HG02588 (cell line): Measurements from ENCODE around the gene HBA2.
"Not testable (repeated sequence)": the region's sequence is repeated elsewhere in the genome, so short reads cannot be mapped to it uniquely, and the experiment has no call there.

ENCODE experiments used
- ATAC-seq: cut with Tn5 transposase; IDR thresholded peaks from one replicate; pipeline ENCODE4 v1.9.1; 2021; ENCODE audit warnings: mild to moderate bottlenecking, moderate library complexity; ENCODE audit not compliant: unreplicated experiment

Gene HBA2

GRCh38 chr16:172374-172941 is at the start of gene HBA2:
Gene HBA2, plus strand, starts transcription at chr16:172876. Its CDS starts 37 bp downstream, at chr16:172913.
- not testable (repeated sequence) for ATAC-seq

GRCh38 chr16:123558-124350 is 48.9 kb upstream of the HBA2 start:
- not testable (repeated sequence) for ATAC-seq

- ATAC-seq, result no peak
Measured at GRCh38 chr16:125011-125410, 47.7 kb upstream of the HBA2 start.

- ATAC-seq, result no peak
Measured at GRCh38 chr16:129075-129474, 43.6 kb upstream of the HBA2 start.

GRCh38 chr16:130533-131173 is 42.0 kb upstream of the HBA2 start:
- ATAC-seq, result no peak

- no peak for ATAC-seq
Measured at GRCh38 chr16:132120-132519, 40.6 kb upstream of the HBA2 start.

DNA sequence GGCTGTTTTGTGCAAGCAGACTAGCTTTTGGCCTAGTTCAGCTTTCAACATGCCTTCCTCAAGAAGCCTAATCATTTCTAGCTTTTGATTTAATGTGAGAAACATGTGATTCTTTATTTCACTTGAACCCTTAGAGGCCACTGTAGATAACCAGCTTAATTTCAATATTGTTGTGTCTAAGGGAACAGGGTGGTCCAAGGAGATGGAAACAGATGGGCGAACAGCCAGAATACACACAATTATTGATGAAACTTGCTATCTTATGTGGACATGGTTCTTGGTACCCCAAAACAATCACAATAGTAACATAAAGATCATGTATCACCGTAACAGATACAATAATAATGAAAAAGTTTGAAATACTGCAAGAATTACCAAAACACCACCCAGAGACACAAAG is 39.0 kb upstream of the HBA2 start:
- no peak for ATAC-seq

- no peak for ATAC-seq
Measured at GRCh38 chr16:138049-138417, 34.6 kb upstream of the HBA2 start.

- ATAC-seq, result no peak
Measured at GRCh38 chr16:140175-140857, 32.4 kb upstream of the HBA2 start.

DNA sequence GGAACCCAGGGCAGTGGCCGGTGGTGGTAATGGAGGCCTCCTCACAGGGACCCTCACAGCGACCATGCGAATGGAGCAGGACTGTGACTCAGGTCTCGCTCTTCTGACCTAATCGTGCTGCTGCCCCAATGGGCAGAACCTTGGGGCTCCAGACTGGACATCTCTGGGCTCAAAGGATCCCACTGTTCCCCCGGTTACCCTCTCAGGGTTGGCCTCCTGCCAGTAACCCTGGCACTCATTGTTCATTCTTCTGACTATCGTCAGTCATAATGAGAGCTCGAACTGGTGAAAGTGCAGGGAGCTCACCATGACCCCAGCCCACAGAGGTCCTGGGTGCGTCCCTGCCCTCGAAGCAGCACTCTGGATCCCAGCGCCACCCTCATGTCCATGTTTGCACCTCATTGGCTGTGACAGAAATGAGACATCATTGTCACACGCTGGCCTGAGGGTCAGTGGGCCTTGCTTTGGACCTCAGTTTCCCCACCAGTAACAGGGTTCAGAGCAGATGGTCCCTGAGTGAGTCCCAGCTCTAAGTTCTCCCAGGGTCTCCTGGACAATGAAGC is 30.2 kb upstream of the HBA2 start:
- ATAC-seq, result no peak

- ATAC-seq, result no peak
Measured at GRCh38 chr16:143047-143446, 29.6 kb upstream of the HBA2 start.

GRCh38 chr16:143456-143855 is 29.2 kb upstream of the HBA2 start:
- no peak for ATAC-seq

- ATAC-seq, result no peak
Measured at GRCh38 chr16:144797-145252, 27.9 kb upstream of the HBA2 start.

DNA sequence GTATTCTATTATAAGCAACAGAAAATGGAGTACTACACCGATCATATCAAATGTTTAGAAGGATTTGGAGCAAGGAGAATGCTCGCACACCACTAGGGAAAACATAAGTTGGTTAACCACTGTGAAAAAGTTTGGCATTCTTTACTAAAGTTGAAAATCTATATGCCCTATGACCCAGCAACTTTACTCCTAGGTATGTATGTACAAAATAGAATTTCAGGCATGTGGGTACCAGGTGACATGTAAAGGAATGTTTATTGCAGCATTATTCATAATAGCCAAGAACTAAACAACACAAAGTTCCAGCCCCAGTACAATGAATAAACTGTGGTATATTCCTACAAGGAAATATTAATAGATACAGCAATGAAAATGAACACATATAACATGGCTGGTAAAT is 26.0 kb upstream of the HBA2 start:
- no peak for ATAC-seq

- no peak for ATAC-seq
Measured at GRCh38 chr16:149024-149660, 23.5 kb upstream of the HBA2 start.

DNA sequence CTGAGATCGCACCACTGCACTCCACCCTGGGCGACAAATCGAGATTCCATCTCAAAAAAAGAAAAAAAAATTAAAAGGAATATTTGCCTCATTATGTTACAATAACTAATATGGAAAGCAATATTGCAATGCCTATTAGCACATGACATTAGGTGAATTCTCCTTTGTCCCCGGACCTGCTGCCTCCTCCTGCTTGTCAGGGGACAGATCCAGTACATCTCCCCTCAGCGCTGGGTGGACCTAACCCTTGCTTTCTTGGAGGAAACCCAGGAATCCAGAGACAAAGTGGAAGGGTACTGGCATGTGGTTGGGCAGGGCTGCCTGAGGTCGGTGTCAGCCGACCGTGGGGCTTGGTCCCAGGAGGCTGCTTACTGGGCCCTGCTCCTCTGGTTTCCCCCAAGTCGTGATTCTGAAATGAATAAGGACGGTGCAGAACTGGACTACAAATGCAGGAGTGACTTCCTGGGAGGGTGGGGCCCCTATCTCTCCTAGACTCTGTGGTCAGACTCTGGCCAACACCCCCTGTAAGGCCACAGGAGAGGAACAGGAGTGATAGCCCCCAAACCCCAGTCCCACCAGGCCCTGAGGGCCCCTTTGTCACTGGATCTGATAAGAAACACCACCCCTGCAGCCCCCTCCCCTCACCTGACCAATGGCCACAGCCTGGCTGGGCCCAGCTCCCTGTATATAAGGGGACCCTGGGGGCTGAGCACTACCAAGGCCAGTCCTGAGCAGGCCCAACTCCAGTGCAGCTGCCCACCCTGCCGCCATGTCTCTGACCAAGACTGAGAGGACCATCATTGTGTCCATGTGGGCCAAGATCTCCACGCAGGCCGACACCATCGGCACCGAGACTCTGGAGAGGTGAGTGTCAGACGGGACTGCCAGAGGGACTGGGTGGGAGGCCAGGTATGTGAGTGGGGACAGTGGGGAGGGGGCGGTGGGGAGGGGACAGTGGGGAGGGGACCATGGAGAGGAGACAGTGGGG is 20.2 kb upstream of the HBA2 start, which contains the start of gene HBZ:
Gene HBZ (plus strand): TSS at position 504 of the 988 bp plus-strand sequence. CDS start 266 bp downstream, at position 770.
- no peak for ATAC-seq

DNA sequence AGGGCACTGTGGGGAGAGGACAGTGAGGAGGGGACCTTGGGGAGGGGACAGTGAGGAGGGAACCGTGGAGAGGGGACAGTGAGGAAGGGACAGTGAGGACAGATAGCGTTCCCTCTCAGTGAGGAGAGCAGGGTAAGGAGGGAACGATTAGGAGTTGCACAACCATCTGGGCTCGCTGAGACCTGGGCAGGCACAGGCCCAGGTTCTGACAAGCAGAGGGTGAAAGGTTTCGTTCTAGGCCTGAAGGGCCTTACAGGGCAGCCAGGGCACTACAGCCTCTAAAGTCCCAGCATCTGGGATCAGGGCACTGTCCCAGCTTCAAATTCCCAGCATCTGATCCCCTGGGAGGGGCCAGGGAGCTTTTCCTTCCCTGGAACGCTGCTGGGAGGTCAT is 19.6 kb upstream of the HBA2 start:
- ATAC-seq, result not testable (repeated sequence)

DNA sequence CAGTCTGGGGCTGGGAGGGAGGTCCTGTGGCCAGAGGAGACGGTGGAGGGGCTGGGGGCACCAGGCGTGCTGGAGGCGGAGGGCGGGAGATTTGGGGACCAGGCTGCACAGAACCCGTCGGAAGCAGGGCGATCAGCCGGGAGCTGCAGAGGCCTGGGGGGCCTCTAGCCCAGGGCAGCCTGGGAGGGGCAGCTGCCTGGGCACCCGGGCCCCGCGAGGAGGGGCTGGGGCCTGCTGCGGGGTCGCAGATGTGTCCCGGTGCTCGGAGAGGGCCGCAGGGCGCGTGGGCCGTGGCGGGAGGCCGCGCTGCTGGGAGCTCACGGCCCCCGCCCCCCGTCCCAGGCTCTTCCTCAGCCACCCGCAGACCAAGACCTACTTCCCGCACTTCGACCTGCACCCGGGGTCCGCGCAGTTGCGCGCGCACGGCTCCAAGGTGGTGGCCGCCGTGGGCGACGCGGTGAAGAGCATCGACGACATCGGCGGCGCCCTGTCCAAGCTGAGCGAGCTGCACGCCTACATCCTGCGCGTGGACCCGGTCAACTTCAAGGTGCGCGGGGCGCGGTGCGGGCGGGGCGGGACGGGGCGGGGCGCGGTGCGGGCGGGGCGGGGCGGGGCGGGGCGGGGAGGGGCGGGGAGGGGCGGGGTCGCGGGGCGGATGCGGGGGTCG is 19.0 kb upstream of the HBA2 start:
- ATAC-seq, result not testable (repeated sequence)
